Omental fat pad (tissue), 4 donors: Measurements from ENCODE around the gene ARHGEF2. TPM values are rescaled to one million over a fixed set of nuclear protein-coding genes. Genes with fewer than 3 reads are reported as not detected.

Experiments used
- ATAC-seq: fragments of 150-250 bp; one replicate; pipeline ENCODE4 v1.9.1; 2016; ENCODE audit warnings: mild to moderate bottlenecking, moderate library complexity; ENCODE audit not compliant: low FRiP score
- DNase-seq: peaks from one replicate; pipeline ENCODE4 v3.0.0-alpha.2; 2019; ENCODE audit warnings: low spot score
- total RNA-seq, 4 donors: library from RNA; depleted of rRNA; stranded (reverse); fragments of >200 nt; gene quantifications; one replicate each; pipeline ENCODE4 v1.1.0, GENCODE V29; 2016
- TF ChIP-seq, protein P1 (sequence below), 3 donors: fragments of 450-650 bp; IDR thresholded peaks; one replicate each; pipeline ENCODE4 v1.5.1; 2016 to 2017; ENCODE audit warnings: antibody characterized with exemption in 3 of 3, mild to moderate bottlenecking in 3 of 3, moderate library complexity in 2 of 3

Gene ARHGEF2
- total RNA-seq, 4 donors from 2014 or later = 89.5 to 151 (median 98.6) TPM

GRCh38 chr1:155968670-155969069 is 9.7 kb downstream of the ARHGEF2 start:
- TF ChIP-seq, protein P1, sequence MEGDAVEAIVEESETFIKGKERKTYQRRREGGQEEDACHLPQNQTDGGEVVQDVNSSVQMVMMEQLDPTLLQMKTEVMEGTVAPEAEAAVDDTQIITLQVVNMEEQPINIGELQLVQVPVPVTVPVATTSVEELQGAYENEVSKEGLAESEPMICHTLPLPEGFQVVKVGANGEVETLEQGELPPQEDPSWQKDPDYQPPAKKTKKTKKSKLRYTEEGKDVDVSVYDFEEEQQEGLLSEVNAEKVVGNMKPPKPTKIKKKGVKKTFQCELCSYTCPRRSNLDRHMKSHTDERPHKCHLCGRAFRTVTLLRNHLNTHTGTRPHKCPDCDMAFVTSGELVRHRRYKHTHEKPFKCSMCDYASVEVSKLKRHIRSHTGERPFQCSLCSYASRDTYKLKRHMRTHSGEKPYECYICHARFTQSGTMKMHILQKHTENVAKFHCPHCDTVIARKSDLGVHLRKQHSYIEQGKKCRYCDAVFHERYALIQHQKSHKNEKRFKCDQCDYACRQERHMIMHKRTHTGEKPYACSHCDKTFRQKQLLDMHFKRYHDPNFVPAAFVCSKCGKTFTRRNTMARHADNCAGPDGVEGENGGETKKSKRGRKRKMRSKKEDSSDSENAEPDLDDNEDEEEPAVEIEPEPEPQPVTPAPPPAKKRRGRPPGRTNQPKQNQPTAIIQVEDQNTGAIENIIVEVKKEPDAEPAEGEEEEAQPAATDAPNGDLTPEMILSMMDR (IDR thresholded peaks at IDR 0.05) = no peak
- DNase-seq (no peak), ATAC-seq (no peak)

- TF ChIP-seq, protein P1 (IDR thresholded peaks at IDR 0.05) = no peak
- no peak for ATAC-seq
- no peak for DNase-seq
These were observed 10.3 kb downstream of the ARHGEF2 start for GRCh38 chr1:155968051-155968400.

DNA sequence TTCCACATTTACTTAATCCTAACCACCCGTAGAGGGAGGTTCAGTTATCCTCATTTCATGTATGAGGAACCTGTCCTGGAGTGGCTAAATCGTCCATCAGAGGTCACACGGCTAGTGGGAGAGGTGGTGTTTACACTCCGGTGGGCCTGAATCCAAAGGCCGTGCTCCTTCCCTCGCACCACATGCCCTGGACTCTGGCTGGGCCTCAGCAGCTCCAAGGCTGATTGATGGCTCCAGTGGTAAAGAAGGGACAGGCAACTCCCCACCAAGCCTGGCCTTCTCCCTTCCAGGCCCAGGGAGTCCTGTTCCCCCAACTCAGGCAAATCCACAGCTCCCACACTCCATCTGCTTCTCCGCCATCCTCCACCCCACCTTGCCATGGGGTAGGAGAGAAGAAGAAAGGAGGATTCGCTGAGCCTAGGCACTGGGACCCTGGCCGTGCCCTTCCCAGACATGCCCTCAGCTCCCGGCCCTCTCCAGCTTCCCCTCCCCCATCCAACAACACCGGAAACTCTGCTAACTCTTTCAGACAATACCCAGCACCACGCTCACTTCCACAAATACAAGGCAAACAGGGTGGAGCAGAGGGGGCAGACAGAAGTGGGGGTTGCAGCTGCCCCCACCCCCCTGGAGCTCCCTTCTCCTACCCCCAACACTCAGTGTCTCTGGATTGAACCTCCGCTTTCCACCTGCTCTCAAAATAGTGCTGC is 10.9 kb downstream of the ARHGEF2 start:
- DNase-seq (no peak), ATAC-seq (no peak)
- TF ChIP-seq, protein P1 (IDR thresholded peaks at IDR 0.05) = no peak

GRCh38 chr1:155966750-155967149 is 11.6 kb downstream of the ARHGEF2 start:
- TF ChIP-seq, protein P1 (IDR thresholded peaks at IDR 0.05) = no peak
- ATAC-seq (no peak), DNase-seq (no peak)

- ATAC-seq (no peak), DNase-seq (no peak)
- TF ChIP-seq, protein P1 (IDR thresholded peaks at IDR 0.05) = no peak
These were observed 12.2 kb downstream of the ARHGEF2 start for GRCh38 chr1:155966135-155966534.

DNA sequence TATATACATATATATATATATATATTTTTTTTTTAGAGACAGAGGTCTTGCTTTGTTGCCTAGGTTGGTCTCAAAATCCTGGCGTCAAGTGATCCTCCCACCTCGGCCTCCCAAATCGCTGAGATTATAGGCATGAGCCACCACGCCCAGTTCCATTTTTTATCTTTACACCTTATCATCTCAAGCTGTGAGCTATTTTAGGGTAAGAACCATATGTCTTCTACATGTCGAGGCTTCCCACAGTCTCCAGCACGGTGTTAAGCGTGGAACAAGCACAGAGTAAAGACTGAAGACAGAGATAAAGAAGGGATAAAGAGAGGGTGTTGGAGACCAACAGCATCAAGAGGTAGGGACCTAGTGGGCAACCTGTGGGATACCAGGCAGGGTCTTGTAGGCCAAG is 14.2 kb downstream of the ARHGEF2 start:
- no peak for ATAC-seq
- TF ChIP-seq, protein P1 (IDR thresholded peaks at IDR 0.05) = no peak

GRCh38 chr1:155962599-155963211 is 15.6 kb downstream of the ARHGEF2 start:
- no peak for DNase-seq
- TF ChIP-seq, protein P1 (IDR thresholded peaks at IDR 0.05) = no peak

More for the DNA sequence above, 14.2 kb downstream of the ARHGEF2 start:
- DNase-seq = no peak

More at GRCh38 chr1:155962599-155963211, 15.6 kb downstream of the ARHGEF2 start:
- ATAC-seq = no peak
